Lower leg skin (tissue), 4 donors: ENCODE results near the gene ZMYND8. TPM values are rescaled to one million over a fixed set of nuclear protein-coding genes. Genes with fewer than 3 reads are reported as not detected.
"Not testable (repeated sequence)": the region's sequence is repeated elsewhere in the genome, so short reads cannot be mapped to it uniquely, and the experiment has no call there.

Source experiments
- DNase-seq, 2 donors: peaks; one replicate each; pipeline ENCODE4 v3.0.0-alpha.2; 2019; ENCODE audit warnings: low spot score in 2 of 2
- H3K4me3 ChIP-seq: fragments of 200-600 bp; sonication (generic); 2 replicates; pipeline ENCODE4 v1.5.1; 2017; ENCODE audit warnings: mild to moderate bottlenecking, low read depth; ENCODE audit not compliant: poor library complexity, severe bottlenecking
- CTCF ChIP-seq, 3 donors: fragments of 450-650 bp; IDR thresholded peaks; one replicate each; pipeline ENCODE4 v1.5.1; 2016; ENCODE audit warnings: antibody characterized with exemption in 3 of 3, mild to moderate bottlenecking in 3 of 3, moderate library complexity in 2 of 3
- POLR2A ChIP-seq, 2 donors: fragments of 450-650 bp; IDR thresholded peaks; one replicate each; pipeline ENCODE4 v1.6.1; 2016 to 2017; ENCODE audit warnings: antibody characterized with exemption in 2 of 2, mild to moderate bottlenecking in 1 of 2, moderate library complexity in 1 of 2
- WGBS, 2 donors: methylation state at CpG; one replicate each; pipeline ENCODE4 v1.1.5; 2018; 5-methylcytosine and 5-hydroxymethylcytosine counted together
- intact Hi-C: fragments of 100-400 bp; cut with DNase I; formaldehyde crosslinking; loops from one replicate; pipeline ENCODE4 v1.15.0; 2023; ENCODE audit warnings: low total_unique reads
- total RNA-seq, 4 donors: library from RNA; depleted of rRNA; stranded (reverse); fragments of >200 nt; gene quantifications; one replicate each; pipeline ENCODE4 v1.1.0, GENCODE V29; 2016

Gene ZMYND8
- total RNA-seq, 4 donors from 2014 or later = 42.2 to 79.0 (median 65.4) TPM

- intact Hi-C loops = no loop called here
- WGBS, 2 donors = 96% methylated on average over 13 of the region's 13 CpGs
- TF ChIP-seq CTCF (IDR thresholded peaks at IDR 0.05) = no peak
- no peak for TF ChIP-seq POLR2A (IDR thresholded peaks at IDR 0.05)
- H3K4me3 ChIP-seq = no peak overlapping the region
- DNase-seq = no peak
Observed at GRCh38 chr20:47210470-47210869, 146.0 kb downstream of the ZMYND8 start.

DNA sequence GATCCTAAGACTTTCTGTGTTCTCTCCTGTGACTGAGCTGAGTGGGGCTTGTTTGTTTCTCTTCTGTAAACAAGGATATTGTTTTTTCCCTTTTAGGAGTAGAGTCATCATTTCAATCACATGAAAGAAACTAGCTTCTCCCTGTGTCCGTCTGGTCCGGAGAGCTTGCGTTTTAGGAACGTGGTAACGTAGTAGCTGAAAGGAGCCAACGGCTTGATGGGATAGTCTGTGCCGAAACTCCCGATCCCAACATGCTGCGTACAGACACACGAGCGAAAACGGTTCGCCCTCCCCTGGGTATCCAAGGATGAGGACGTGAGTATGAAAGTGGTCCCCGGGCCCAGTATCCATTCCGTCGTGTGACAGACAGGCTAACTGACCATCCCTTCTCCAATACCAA is 146.5 kb downstream of the ZMYND8 start:
- intact Hi-C loops = loop anchor here (10.0 kb wide), 1 partner anchor 175 kb away; no protein-coding TSS in a partner anchor
- DNase-seq = no peak
- WGBS, 2 donors = 91 to 96% methylated on average over 17 of the region's 17 CpGs
- no peak overlapping the region for H3K4me3 ChIP-seq
- TF ChIP-seq POLR2A (IDR thresholded peaks at IDR 0.05) = no peak
- no peak for TF ChIP-seq CTCF (IDR thresholded peaks at IDR 0.05)

GRCh38 chr20:47208534-47209174 is 147.8 kb downstream of the ZMYND8 start:
- no peak for TF ChIP-seq CTCF (IDR thresholded peaks at IDR 0.05)
- TF ChIP-seq POLR2A (IDR thresholded peaks at IDR 0.05) = no peak
- 91 to 93% methylated on average over 18 of the region's 18 CpGs for WGBS, 2 donors
- no peak for DNase-seq
- intact Hi-C loops = loop anchor here (10.0 kb wide), 1 partner anchor 176 kb away; no protein-coding TSS in a partner anchor
- H3K4me3 ChIP-seq = no peak overlapping the region

DNA sequence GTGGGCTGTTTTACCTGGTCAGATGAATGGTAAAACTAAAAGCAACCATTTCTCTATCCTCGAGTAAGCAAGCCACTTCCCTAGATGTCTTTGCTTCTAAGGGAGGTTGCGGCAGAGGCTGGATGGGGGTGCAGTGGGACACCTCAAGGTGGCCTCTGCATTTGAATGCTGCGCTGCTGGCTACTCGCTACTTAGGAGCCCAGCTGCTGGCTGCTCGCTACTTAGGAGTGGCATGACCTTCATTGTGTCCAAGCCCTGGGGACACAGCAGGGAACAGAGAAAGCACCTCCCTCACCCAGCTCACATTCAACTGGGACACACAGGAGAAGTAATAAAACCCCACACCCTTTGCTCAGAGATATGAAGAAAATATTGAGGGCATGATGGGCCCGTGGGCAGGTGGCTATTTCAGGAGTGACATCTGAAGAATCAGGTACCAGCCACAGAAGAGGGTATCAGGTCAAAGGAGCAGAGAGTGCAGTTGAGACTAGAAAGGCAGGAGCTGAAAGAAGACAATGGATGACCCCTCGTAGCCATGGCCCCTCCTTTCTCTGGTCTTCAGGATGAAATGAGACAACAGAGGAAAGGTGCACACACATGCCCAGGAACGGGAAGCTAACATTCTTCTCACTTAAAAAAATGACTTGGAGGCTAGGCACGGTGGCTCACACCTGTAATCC is 149.4 kb downstream of the ZMYND8 start:
- no peak for TF ChIP-seq POLR2A (IDR thresholded peaks at IDR 0.05)
- TF ChIP-seq CTCF (IDR thresholded peaks at IDR 0.05) = no peak
- no peak for DNase-seq
- intact Hi-C loops = loop anchor here (10.0 kb wide), 1 partner anchor 178 kb away; no protein-coding TSS in a partner anchor
- H3K4me3 ChIP-seq = no peak overlapping the region
- WGBS, 2 donors = 78 to 87% methylated on average over 9 of the region's 9 CpGs

- H3K4me3 ChIP-seq, DNase-seq: not testable (repeated sequence)
- WGBS, 2 donors = 91 to 92% methylated on average over 10 of the region's 10 CpGs
- intact Hi-C loops = loop anchor here (10.0 kb wide), 1 partner anchor 178 kb away; no protein-coding TSS in a partner anchor
Observed at GRCh38 chr20:47206552-47206951, 149.9 kb downstream of the ZMYND8 start.

- WGBS, 2 donors = 63 to 68% methylated on average over 9 of the region's 9 CpGs
- TF ChIP-seq CTCF (IDR thresholded peaks at IDR 0.05) = no peak
- no peak for TF ChIP-seq POLR2A (IDR thresholded peaks at IDR 0.05)
Observed at GRCh38 chr20:47205577-47206123, 150.8 kb downstream of the ZMYND8 start.

GRCh38 chr20:47204850-47205122 is 151.7 kb downstream of the ZMYND8 start:
- 95 to 97% methylated on average over 11 of the region's 11 CpGs for WGBS, 2 donors
- DNase-seq, H3K4me3 ChIP-seq: not testable (repeated sequence)
- intact Hi-C loops = loop anchor here (10.0 kb wide), 1 partner anchor 180 kb away; no protein-coding TSS in a partner anchor

More at GRCh38 chr20:47205577-47206123, 150.8 kb downstream of the ZMYND8 start:
- intact Hi-C loops = loop anchor here (10.0 kb wide), 1 partner anchor 179 kb away; no protein-coding TSS in a partner anchor
- no peak overlapping the region for H3K4me3 ChIP-seq
- DNase-seq = no peak
